ENCODE data around the gene KRTAP2-2. TPM values are rescaled to one million over a fixed set of nuclear protein-coding genes. Genes with fewer than 3 reads are reported as not detected.
"Not testable (repeated sequence)": the region's sequence is repeated elsewhere in the genome, so short reads cannot be mapped to it uniquely, and the experiment has no call there.

The KRTAP2-2 gene
- total RNA-seq, 2 experiments from 2014 or later = not detected

GRCh38 chr17:41063449-41063848 is 8.4 kb upstream of the KRTAP2-2 start:
- intact Hi-C loops (cut with DNase I, micrococcal nuclease) = no loop called here

GRCh38 chr17:41061964-41062363 is 6.9 kb upstream of the KRTAP2-2 start:
- no peak for TF ChIP-seq CTCF (IDR thresholded peaks at IDR 0.05)
- H3K27ac Mint-ChIP-seq = no peak overlapping the region
- no peaks in the 10 kb centered on the region for H3K4me1 Mint-ChIP-seq (ENCODE audit: low read depth)
- no peak overlapping the region for H3K4me3 Mint-ChIP-seq
- Histone ChIP-seq H3K9me3 (ENCODE audit: control insufficient read depth in 1 of 2, insufficient read depth in 1 of 2, low read length in 2 of 2) (no peaks in the 10 kb centered on the region), H3K4me1 (ENCODE audit: insufficient read depth, low read length) (no peaks in the 10 kb centered on the region), H3K36me3 (ENCODE audit: insufficient read depth, low read length) (no peaks in the 10 kb centered on the region), H3K4me3 (ENCODE audit: low read length) (no peak overlapping the region), H3K27ac (ENCODE audit: low read depth in 1 of 2, low read length in 2 of 2) (no peak overlapping the region), H3K27me3 (ENCODE audit: control insufficient read depth in 1 of 2, insufficient read depth in 2 of 2, low read length in 2 of 2) (peaks cover 0 to 10% of the 10 kb centered on the region in 2 experiments)
- ChIA-PET CTCF (no interaction called here), POLR2A (no interaction called here)
- intact Hi-C loops (cut with DNase I, micrococcal nuclease) = no loop called here
- ATAC-seq (ENCODE audit: poor library complexity) (no peak), DNase-seq (no peak)
- H3K9me3 Mint-ChIP-seq = peaks cover 7% of the 10 kb centered on the region
- no peaks in the 10 kb centered on the region for H3K36me3 Mint-ChIP-seq (ENCODE audit: low read depth)
- H3K27me3 Mint-ChIP-seq = peaks cover 60% of the 10 kb centered on the region

More at GRCh38 chr17:41063449-41063848, 8.4 kb upstream of the KRTAP2-2 start:
- no peaks in the 10 kb centered on the region for H3K4me1 ChIP-seq (ENCODE audit: insufficient read depth, low read length)
- DNase-seq (no peak), ATAC-seq (ENCODE audit: poor library complexity) (no peak)
- H3K27ac ChIP-seq (ENCODE audit: low read depth in 1 of 2, low read length in 2 of 2) = no peak overlapping the region
- Mint-ChIP-seq H3K27me3 (peaks cover 47% of the 10 kb centered on the region), H3K27ac (no peak overlapping the region), H3K9me3 (no peaks in the 10 kb centered on the region), H3K36me3 (ENCODE audit: low read depth) (no peaks in the 10 kb centered on the region), H3K4me1 (ENCODE audit: low read depth) (no peaks in the 10 kb centered on the region), H3K4me3 (no peak overlapping the region)
- H3K9me3 ChIP-seq (ENCODE audit: control insufficient read depth in 1 of 2, insufficient read depth in 1 of 2, low read length in 2 of 2) = no peaks in the 10 kb centered on the region
- H3K27me3 ChIP-seq (ENCODE audit: control insufficient read depth in 1 of 2, insufficient read depth in 2 of 2, low read length in 2 of 2) = peaks cover 0 to 10% of the 10 kb centered on the region in 2 experiments
- ChIA-PET POLR2A (no interaction called here), CTCF (no interaction called here)
- no peaks in the 10 kb centered on the region for H3K36me3 ChIP-seq (ENCODE audit: insufficient read depth, low read length)
- no peak for TF ChIP-seq CTCF (IDR thresholded peaks at IDR 0.05)
- no peak overlapping the region for H3K4me3 ChIP-seq (ENCODE audit: low read length)

- no peaks in the 10 kb centered on the region for H3K4me1 ChIP-seq (ENCODE audit: insufficient read depth, low read length)
- ChIA-PET CTCF (no interaction called here), POLR2A (no interaction called here)
- Mint-ChIP-seq H3K27me3 (peaks cover 74% of the 10 kb centered on the region), H3K4me3 (no peak within 1 kb of the TSS), H3K27ac (no peak within 1 kb of the TSS), H3K9me3 (peaks cover 7% of the 10 kb centered on the region), H3K36me3 (ENCODE audit: low read depth) (no peaks in the 10 kb centered on the region), H3K4me1 (ENCODE audit: low read depth) (no peaks in the 10 kb centered on the region)
- intact Hi-C loops (cut with DNase I, micrococcal nuclease) = no loop called here
- no peaks in the 10 kb centered on the region for H3K9me3 ChIP-seq (ENCODE audit: control insufficient read depth in 1 of 2, insufficient read depth in 1 of 2, low read length in 2 of 2)
- ATAC-seq (ENCODE audit: poor library complexity) = no peak
- H3K27ac ChIP-seq (ENCODE audit: low read depth in 1 of 2, low read length in 2 of 2) = no peak within 1 kb of the TSS
- no peak within 1 kb of the TSS for H3K4me3 ChIP-seq (ENCODE audit: low read length)
- peaks cover 0 to 10% of the 10 kb centered on the region in 2 experiments for H3K27me3 ChIP-seq (ENCODE audit: control insufficient read depth in 1 of 2, insufficient read depth in 2 of 2, low read length in 2 of 2)
- no peak for TF ChIP-seq CTCF (IDR thresholded peaks at IDR 0.05)
- H3K36me3 ChIP-seq (ENCODE audit: insufficient read depth, low read length) = no peaks in the 10 kb centered on the region
- no peak for DNase-seq
Measured at GRCh38 chr17:41060052-41060604, 5.1 kb upstream of the KRTAP2-2 start, which contains the start of gene KRTAP2-3. KRTAP2-3 (minus strand) TSS chr17:41060114; CDS start chr17:41060050, 64 bp downstream.

GRCh38 chr17:41059276-41060051 is 4.4 kb upstream of the KRTAP2-2 start:
- H3K27ac ChIP-seq (ENCODE audit: low read depth in 1 of 2, low read length in 2 of 2); H3K27ac Mint-ChIP-seq; H3K9me3 ChIP-seq (ENCODE audit: control insufficient read depth in 1 of 2, insufficient read depth in 1 of 2, low read length in 2 of 2); H3K4me1 Mint-ChIP-seq (ENCODE audit: low read depth); H3K4me3 Mint-ChIP-seq; H3K4me3 ChIP-seq (ENCODE audit: low read length); H3K36me3 Mint-ChIP-seq (ENCODE audit: low read depth); DNase-seq; H3K9me3 Mint-ChIP-seq; intact Hi-C loops (cut with DNase I, micrococcal nuclease); POLR2A ChIA-PET; ATAC-seq (ENCODE audit: poor library complexity); CTCF ChIA-PET; H3K36me3 ChIP-seq (ENCODE audit: insufficient read depth, low read length); H3K4me1 ChIP-seq (ENCODE audit: insufficient read depth, low read length): not testable (repeated sequence)
- peaks cover 0 to 10% of the 10 kb centered on the region in 2 experiments for H3K27me3 ChIP-seq (ENCODE audit: control insufficient read depth in 1 of 2, insufficient read depth in 2 of 2, low read length in 2 of 2)
- peaks cover 75% of the 10 kb centered on the region for H3K27me3 Mint-ChIP-seq
